Smooth muscle cell (in vitro differentiated cells): ENCODE data around the gene MSH4. TPM values are rescaled to one million over a fixed set of nuclear protein-coding genes. Genes with fewer than 3 reads are reported as not detected.

Experiments used
- DNase-seq: peaks from one replicate; lab custom pipeline; 2025; ENCODE audit not compliant: unreplicated experiment; lab: John Stamatoyannopoulos, UW
- H2AFZ ChIP-seq: fragments of 200-600 bp; sonication (generic); 2 replicates; pipeline ENCODE4 v1.6.0; 2016; ENCODE audit warnings: antibody characterized with exemption, low read depth, mild to moderate bottlenecking
- H3F3A ChIP-seq: fragments of 200-600 bp; sonication (generic); 2 replicates; pipeline ENCODE4 v1.6.0; 2017; ENCODE audit warnings: antibody characterized with exemption, low read depth
- H3K27ac ChIP-seq: fragments of 200-600 bp; sonication (generic); 2 replicates; pipeline ENCODE4 v1.5.1; 2016; ENCODE audit warnings: low read depth, mild to moderate bottlenecking
- H3K27me3 ChIP-seq: fragments of 200-600 bp; sonication (generic); 2 replicates; pipeline ENCODE4 v1.6.1; 2016; ENCODE audit warnings: low read depth, mild to moderate bottlenecking
- H3K36me3 ChIP-seq: fragments of 200-600 bp; sonication (generic); 2 replicates; pipeline ENCODE4 v1.5.1; 2016; ENCODE audit warnings: low read depth
- H3K4me1 ChIP-seq: fragments of 200-600 bp; sonication (generic); 2 replicates; pipeline ENCODE4 v1.5.1; 2016; ENCODE audit warnings: low read depth
- H3K4me2 ChIP-seq: fragments of 200-600 bp; sonication (generic); 2 replicates; pipeline ENCODE4 v1.6.0; 2016; ENCODE audit warnings: mild to moderate bottlenecking
- H3K4me3 ChIP-seq: fragments of 200-600 bp; sonication (generic); 2 replicates; pipeline ENCODE4 v1.5.1; 2016; ENCODE audit warnings: mild to moderate bottlenecking
- H3K79me2 ChIP-seq: fragments of 200-600 bp; sonication (generic); 2 replicates; pipeline ENCODE4 v1.6.0; 2016; ENCODE audit warnings: low read depth, mild to moderate bottlenecking
- H3K9ac ChIP-seq: fragments of 200-600 bp; sonication (generic); 2 replicates; pipeline ENCODE4 v1.6.0; 2016; ENCODE audit warnings: low read depth
- H3K9me3 ChIP-seq: fragments of 200-600 bp; sonication (generic); replicated peaks from 2 replicates; pipeline ENCODE4 v1.5.1; 2016; ENCODE audit warnings: low read depth
- H4K20me1 ChIP-seq: fragments of 200-600 bp; sonication (generic); 2 replicates; pipeline ENCODE4 v1.6.0; 2016; ENCODE audit warnings: low read depth
- WGBS: methylation state at CpG from one replicate; pipeline ENCODE4 v1.1.7; 2016; ENCODE audit warnings: low lambda C conversion rate; 5-methylcytosine and 5-hydroxymethylcytosine counted together
- polyA plus RNA-seq: library from polyadenylated mRNA; unstranded; fragments of >200 nt; fragmentation: Nextera tagmentation; extraction: Ambion mirVana; gene quantifications from 2 replicates; pipeline ENCODE4 v1.2.1, GENCODE V29; 2016
- total RNA-seq: library from RNA; depleted of rRNA; stranded (reverse); fragments of >200 nt; gene quantifications from 2 replicates; pipeline ENCODE4 v1.2.3, GENCODE V29; 2014
- TF ChIP-seq, protein P1 (sequence below): fragments of 200-600 bp; sonication (generic); IDR thresholded peaks from 2 replicates; pipeline ENCODE4 v1.5.1; 2017; ENCODE audit warnings: borderline replicate concordance, mild to moderate bottlenecking, antibody characterized with exemption; ENCODE audit not compliant: insufficient read depth, poor library complexity, severe bottlenecking

The MSH4 gene
- total and polyA plus RNA-seq, 2 experiments from 2014 or later = not detected

DNA sequence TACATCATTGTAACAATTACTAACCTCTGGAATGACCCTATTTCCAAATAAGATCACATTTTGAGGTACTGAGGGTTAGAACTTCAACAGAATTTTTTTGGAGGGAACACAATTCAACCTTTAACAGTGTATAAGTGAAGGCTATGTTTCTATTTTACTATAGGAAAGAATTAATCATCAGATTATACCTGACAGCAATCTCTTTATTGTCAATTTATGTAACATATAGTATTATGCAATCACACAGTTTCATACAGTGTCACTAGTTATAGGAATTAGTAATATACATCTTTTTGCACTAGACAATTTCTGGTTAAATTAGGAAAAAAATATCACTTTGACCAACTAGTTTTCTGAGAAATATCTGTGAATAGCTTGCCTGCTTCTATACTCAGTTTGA lies 59.1 kb downstream of the MSH4 start:
- H3F3A ChIP-seq = no peaks in the 10 kb centered on the region
- H2AFZ ChIP-seq = no peak overlapping the region
- TF ChIP-seq, protein P1, sequence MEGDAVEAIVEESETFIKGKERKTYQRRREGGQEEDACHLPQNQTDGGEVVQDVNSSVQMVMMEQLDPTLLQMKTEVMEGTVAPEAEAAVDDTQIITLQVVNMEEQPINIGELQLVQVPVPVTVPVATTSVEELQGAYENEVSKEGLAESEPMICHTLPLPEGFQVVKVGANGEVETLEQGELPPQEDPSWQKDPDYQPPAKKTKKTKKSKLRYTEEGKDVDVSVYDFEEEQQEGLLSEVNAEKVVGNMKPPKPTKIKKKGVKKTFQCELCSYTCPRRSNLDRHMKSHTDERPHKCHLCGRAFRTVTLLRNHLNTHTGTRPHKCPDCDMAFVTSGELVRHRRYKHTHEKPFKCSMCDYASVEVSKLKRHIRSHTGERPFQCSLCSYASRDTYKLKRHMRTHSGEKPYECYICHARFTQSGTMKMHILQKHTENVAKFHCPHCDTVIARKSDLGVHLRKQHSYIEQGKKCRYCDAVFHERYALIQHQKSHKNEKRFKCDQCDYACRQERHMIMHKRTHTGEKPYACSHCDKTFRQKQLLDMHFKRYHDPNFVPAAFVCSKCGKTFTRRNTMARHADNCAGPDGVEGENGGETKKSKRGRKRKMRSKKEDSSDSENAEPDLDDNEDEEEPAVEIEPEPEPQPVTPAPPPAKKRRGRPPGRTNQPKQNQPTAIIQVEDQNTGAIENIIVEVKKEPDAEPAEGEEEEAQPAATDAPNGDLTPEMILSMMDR = no peak
- H3K4me3 ChIP-seq = no peak overlapping the region
- no peak overlapping the region for H3K9ac ChIP-seq
- no peak overlapping the region for H3K4me2 ChIP-seq
- H4K20me1 ChIP-seq = no peaks in the 10 kb centered on the region
- no peak overlapping the region for H3K27ac ChIP-seq
- H3K9me3 ChIP-seq = no peaks in the 10 kb centered on the region
- no peaks in the 10 kb centered on the region for H3K79me2 ChIP-seq
- DNase-seq = no peak
- H3K4me1 ChIP-seq = no peaks in the 10 kb centered on the region
- no peaks in the 10 kb centered on the region for H3K27me3 ChIP-seq
- no peaks in the 10 kb centered on the region for H3K36me3 ChIP-seq

DNA sequence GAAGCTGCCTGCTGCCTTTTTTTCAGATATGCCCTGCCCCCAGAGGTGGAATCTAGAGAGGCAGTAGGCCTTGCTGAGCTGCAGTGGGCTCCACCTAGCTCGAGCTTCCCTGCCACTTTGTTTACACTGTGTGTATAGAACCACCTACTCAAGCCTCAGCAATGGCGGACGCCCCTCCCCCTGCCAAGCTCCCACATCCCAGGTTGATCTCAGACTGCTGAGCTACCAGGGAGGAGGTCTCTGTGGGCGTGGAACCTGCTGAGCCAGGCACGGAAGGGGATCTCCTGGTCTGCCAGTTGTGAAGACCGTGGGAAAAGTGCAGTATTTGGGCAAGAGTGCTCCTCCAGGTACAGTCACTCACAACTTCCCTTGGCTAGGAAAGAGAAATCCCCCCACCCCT lies 65.1 kb downstream of the MSH4 start:
- Histone ChIP-seq H3K4me3 (no peak overlapping the region), H3K27me3 (no peaks in the 10 kb centered on the region), H3K27ac (no peak overlapping the region), H3F3A (no peaks in the 10 kb centered on the region), H4K20me1 (no peaks in the 10 kb centered on the region), H2AFZ (no peak overlapping the region), H3K9me3 (no peaks in the 10 kb centered on the region), H3K9ac (no peak overlapping the region), H3K4me2 (no peak overlapping the region), H3K4me1 (no peaks in the 10 kb centered on the region), H3K79me2 (no peaks in the 10 kb centered on the region), H3K36me3 (no peaks in the 10 kb centered on the region)
- no peak for DNase-seq
- WGBS = 79% methylated on average over 6 of the region's 6 CpGs
- TF ChIP-seq, protein P1 = no peak

DNA sequence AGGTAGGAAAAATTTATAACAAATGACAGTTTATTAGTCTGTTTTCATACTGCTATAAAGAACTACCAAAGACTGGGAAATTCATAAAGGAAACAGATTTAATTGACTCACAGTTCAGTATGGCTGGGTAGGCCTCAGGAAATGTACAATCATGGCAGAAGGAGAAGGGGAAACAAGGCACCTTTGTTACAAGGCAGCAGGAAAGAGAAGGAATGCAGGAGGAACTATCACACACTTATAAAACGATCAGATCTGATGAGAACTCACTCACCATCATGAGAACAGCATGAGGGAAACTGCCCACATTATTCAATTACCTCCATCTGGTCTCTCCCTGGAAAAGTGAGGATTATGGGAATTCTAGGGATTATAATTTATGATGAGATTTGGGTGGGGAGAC lies 74.3 kb downstream of the MSH4 start:
- H3K9me3 ChIP-seq = no peaks in the 10 kb centered on the region
- 55% methylated on average over 1 of the region's 1 CpG for WGBS
- TF ChIP-seq, protein P1 = no peak

DNA sequence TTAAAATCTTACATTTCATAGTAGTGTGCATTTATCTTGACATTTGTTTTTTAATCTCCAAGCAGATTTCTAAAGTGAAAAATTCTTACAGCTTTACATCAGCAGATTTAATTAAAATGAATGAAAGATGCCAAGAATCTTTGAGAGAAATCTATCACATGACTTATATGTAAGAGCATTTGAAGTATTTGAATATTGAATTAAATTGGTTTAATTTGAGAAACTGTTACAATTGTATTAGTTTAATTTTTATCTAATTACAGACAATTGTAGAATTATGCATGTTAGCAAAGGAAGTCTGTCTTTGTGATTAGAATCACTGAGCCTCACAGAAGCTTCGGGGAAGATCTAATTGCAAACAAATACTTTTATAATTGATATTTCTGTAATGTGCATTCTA lies 83.3 kb downstream of the MSH4 start:
- Histone ChIP-seq H3K79me2 (no peaks in the 10 kb centered on the region), H3K4me3 (no peak overlapping the region), H3F3A (no peaks in the 10 kb centered on the region), H3K4me1 (no peaks in the 10 kb centered on the region), H3K9ac (no peak overlapping the region), H3K9me3 (no peaks in the 10 kb centered on the region), H3K27me3 (peaks cover 16% of the 10 kb centered on the region), H3K27ac (no peak overlapping the region), H4K20me1 (no peaks in the 10 kb centered on the region), H3K36me3 (no peaks in the 10 kb centered on the region), H2AFZ (no peak overlapping the region), H3K4me2 (no peak overlapping the region)
- 94% methylated on average over 1 of the region's 1 CpG for WGBS
- no peak for DNase-seq
- TF ChIP-seq, protein P1 = no peak

More for the DNA sequence above, 74.3 kb downstream of the MSH4 start:
- no peak for DNase-seq
- Histone ChIP-seq H3K36me3 (no peaks in the 10 kb centered on the region), H3F3A (no peaks in the 10 kb centered on the region), H3K79me2 (no peaks in the 10 kb centered on the region), H3K4me2 (no peak overlapping the region), H3K27ac (no peak overlapping the region), H3K4me3 (no peak overlapping the region), H3K9ac (no peak overlapping the region), H4K20me1 (no peaks in the 10 kb centered on the region), H3K27me3 (no peaks in the 10 kb centered on the region), H2AFZ (no peak overlapping the region), H3K4me1 (no peaks in the 10 kb centered on the region)
